DMS114 treated with DMSO at 0.1 percent for 48 hours (cell line): Measurements from ENCODE around the gene CGREF1.
"Not testable (repeated sequence)": the region's sequence is repeated elsewhere in the genome, so short reads cannot be mapped to it uniquely, and the experiment has no call there.

Source experiments
- DNase-seq: peaks from one replicate; lab custom pipeline; 2025; ENCODE audit not compliant: unreplicated experiment; lab: John Stamatoyannopoulos, UW

Gene CGREF1

GRCh38 chr2:27111392-27112078 is 7.4 kb downstream of the CGREF1 start:
- not testable (repeated sequence) for DNase-seq

GRCh38 chr2:27110603-27111352 is 8.2 kb downstream of the CGREF1 start:
- DNase-seq = not testable (repeated sequence)

- DNase-seq = no peak
Measured at GRCh38 chr2:27109083-27109482, 9.8 kb downstream of the CGREF1 start.

- no peak for DNase-seq
Measured at GRCh38 chr2:27108221-27108620, 10.7 kb downstream of the CGREF1 start.

DNA sequence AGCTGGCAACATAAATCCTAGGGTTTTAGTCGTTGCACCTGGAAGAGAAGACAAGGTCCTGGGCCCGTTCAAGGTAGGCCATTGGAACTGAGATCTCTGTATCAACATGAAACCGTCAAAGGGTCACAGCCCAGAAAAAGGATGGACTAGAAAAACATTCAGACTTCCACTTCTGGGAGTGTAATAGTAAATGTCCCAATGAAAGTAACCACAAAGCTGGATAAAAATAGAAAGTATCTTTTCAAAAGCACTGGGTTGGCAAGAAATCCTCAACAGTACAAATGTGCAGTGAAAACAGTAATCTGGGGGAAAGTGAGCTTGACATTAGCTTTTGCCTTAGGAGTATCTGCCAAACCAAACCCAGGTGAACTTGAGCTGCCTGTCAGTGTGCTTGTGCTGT is 12.9 kb downstream of the CGREF1 start:
- DNase-seq = no peak

DNA sequence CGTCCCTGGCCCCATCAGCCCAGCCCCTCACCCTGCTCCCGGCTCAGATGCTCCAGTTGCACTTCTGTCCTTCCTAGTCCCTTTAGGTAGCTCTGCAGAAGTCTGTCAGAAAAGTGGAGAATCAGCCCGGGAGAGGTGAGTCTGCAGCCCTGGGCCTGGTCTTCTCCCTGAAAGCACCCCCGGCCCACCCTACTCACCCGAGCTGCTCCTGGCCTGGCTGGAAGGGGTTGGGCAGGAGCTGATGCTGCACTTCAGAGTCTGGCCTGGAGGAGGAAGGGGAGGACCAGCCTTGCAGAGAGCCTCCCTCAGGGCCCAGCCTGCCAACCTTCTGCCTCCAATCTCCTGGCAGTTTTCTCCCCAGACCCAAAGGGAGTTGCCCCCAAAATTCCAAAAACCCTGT is 16.6 kb downstream of the CGREF1 start:
- DNase-seq = no peak

- no peak for DNase-seq
Measured at GRCh38 chr2:27100036-27100435, 18.9 kb downstream of the CGREF1 start.

DNA sequence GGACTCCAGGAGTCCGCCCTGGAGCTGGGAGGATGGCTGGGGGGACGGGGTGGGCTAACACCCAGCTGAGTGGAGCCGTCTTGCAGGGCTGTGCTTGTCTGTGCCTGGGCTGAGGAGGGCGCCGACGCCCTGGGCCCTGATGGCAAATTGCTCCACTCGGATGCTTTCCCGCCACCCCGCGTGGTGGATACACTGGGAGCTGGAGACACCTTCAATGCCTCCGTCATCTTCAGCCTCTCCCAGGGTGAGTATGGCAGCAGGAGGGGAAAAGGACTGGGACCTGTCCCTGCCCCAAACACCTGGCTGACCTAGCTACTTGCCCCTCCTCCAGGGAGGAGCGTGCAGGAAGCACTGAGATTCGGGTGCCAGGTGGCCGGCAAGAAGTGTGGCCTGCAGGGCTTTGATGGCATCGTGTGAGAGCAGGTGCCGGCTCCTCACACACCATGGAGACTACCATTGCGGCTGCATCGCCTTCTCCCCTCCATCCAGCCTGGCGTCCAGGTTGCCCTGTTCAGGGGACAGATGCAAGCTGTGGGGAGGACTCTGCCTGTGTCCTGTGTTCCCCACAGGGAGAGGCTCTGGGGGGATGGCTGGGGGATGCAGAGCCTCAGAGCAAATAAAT is 19.5 kb downstream of the CGREF1 start:
- no peak for DNase-seq

GRCh38 chr2:27097341-27097740 is 21.6 kb downstream of the CGREF1 start:
- no peak for DNase-seq

- no peak for DNase-seq
Measured at GRCh38 chr2:27096748-27097297, 22.1 kb downstream of the CGREF1 start.

- DNase-seq = peak; percentile 7
Measured at GRCh38 chr2:27095745-27096651, 22.9 kb downstream of the CGREF1 start.

GRCh38 chr2:27095427-27095744 is 23.5 kb downstream of the CGREF1 start:
- DNase-seq = no peak

DNA sequence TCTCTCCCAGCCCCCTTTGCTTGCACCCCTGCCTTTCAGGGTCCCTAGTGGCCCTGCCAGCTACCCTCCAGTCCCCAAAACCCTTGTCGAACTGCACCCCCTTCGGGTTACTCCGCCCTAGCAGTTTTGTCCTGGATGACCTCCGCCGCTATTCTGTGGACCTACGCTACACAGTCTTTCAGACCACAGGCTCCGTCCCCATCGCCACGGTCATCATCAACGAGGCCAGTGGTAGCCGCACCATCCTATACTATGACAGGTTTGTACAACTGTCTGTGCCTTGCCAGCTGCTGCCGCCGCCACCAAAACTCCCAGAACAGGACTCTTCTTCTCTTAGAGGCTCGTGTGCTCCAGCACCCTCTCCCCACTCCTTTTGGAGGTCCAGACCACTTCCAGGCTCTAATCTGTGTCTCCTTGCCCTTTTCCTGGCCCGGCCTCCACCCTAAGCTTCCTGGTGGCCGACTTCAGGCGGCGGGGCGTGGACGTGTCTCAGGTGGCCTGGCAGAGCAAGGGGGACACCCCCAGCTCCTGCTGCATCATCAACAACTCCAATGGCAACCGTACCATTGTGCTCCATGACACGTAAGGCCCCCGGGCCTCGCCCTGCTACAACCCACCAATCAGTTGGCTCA is 24.5 kb downstream of the CGREF1 start:
- DNase-seq = no peak

- DNase-seq = no peak
Measured at GRCh38 chr2:27093430-27094352, 25.2 kb downstream of the CGREF1 start.

DNA sequence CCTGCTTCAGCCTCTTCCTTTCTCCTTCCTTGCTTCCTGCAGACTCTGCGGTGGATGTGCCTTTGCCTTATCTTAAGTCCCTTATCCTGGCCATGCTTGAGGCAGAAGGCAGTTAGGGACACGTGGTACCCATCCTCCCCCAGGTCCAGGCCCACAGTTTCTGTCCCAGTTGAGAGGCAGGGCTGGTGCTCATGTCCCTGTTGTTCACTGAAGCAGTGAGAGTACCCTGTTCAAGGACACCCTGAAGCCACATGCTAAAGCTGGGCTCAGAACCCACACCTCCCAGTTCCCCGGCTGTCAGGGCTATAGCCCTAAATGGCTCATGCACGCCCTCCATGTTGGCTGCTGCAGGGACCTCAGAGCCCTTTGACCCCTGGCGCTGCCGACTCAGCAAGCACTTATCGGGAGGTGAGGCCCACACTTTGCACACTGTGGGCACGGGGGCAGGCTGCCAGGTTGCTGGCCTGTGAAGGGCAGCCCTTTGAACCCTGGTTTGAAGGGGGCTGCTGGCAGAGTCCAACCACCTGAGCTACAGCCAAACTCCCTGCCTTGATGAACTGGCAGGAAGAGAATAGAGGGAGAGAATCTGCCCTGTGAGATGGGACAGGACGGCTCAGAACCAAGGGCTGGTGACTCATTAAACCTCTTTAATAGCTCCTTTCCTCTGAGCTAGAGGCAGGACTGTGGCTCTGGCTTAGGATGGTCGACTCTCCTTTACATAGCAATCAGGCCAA is 26.1 kb downstream of the CGREF1 start:
- DNase-seq = no peak

- DNase-seq = no peak
Measured at GRCh38 chr2:27091746-27092695, 26.9 kb downstream of the CGREF1 start.

GRCh38 chr2:27089111-27089954 is 29.6 kb downstream of the CGREF1 start:
- DNase-seq = no peak
